ENCODE measurements around the gene C17orf113. TPM values are rescaled to one million over a fixed set of nuclear protein-coding genes. Genes with fewer than 3 reads are reported as not detected.
"Not testable (repeated sequence)": the region's sequence is repeated elsewhere in the genome, so short reads cannot be mapped to it uniquely, and the experiment has no call there.

Gene C17orf113
- total RNA-seq, 1 donor from 2014 or later = 0.77 TPM

DNA sequence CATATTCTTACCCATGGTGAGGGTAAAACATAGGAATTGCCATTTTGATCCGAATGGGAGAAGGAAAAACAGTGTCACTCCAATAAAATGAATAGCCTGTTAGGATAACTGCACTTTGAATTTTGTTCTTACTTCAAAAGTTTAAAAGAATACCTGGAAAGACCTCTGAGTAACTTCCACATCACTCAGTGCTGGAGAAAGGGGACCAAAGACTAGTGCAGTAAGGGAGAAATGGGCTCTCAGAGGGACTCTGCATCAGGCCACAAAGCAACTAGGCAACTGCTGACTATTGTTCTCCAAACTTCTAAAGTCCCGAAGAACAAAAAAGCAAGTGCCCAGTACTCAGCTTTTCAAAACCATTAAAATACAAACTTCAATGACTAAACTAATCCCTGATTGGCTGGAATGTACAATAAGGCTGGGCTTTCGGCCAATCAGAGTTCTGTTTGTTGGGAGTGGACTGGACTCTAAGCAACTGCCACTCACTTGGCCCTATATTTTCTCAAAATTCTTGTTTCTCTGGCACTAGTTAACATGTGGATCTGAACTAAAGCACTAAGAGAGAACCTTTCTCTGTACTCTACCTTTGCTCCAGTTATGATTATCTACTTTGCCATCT is 39.4 kb downstream of the C17orf113 start:
- Mint-ChIP-seq H3K27me3 (ENCODE audit: low read depth) (no peaks in the 10 kb centered on the region), H3K9me3 (ENCODE audit: low read depth) (no peaks in the 10 kb centered on the region), H3K27ac (ENCODE audit: unreplicated experiment) (peak overlapping the region; percentile 77), H3K36me3 (ENCODE audit: low read depth) (no peaks in the 10 kb centered on the region), H3K4me3 (ENCODE audit: unreplicated experiment) (no peak overlapping the region), H3K4me1 (ENCODE audit: low read depth) (peaks cover 60% of the 10 kb centered on the region)
- DNase-seq (ENCODE audit: low spot score) = no peak
- TF ChIP-seq CTCF (IDR thresholded peaks at IDR 0.05) = no peak

- H3K9me3 Mint-ChIP-seq (ENCODE audit: low read depth); DNase-seq (ENCODE audit: low spot score); H3K4me3 Mint-ChIP-seq (ENCODE audit: unreplicated experiment); H3K27me3 Mint-ChIP-seq (ENCODE audit: low read depth); H3K36me3 Mint-ChIP-seq (ENCODE audit: low read depth): not testable (repeated sequence)
- Mint-ChIP-seq H3K4me1 (ENCODE audit: low read depth) (peaks cover 54% of the 10 kb centered on the region), H3K27ac (ENCODE audit: unreplicated experiment) (peak overlapping the region; percentile 77)
Observed at GRCh38 chr17:42010266-42010680, 40.1 kb downstream of the C17orf113 start.

GRCh38 chr17:42009170-42009569 is 41.2 kb downstream of the C17orf113 start:
- Mint-ChIP-seq H3K4me3 (ENCODE audit: unreplicated experiment) (no peak overlapping the region), H3K4me1 (ENCODE audit: low read depth) (peaks cover 54% of the 10 kb centered on the region), H3K27ac (ENCODE audit: unreplicated experiment) (no peak overlapping the region), H3K36me3 (ENCODE audit: low read depth) (no peaks in the 10 kb centered on the region), H3K9me3 (ENCODE audit: low read depth) (no peaks in the 10 kb centered on the region), H3K27me3 (ENCODE audit: low read depth) (no peaks in the 10 kb centered on the region)
- DNase-seq (ENCODE audit: low spot score) = no peak
- peak; percentile 22 for TF ChIP-seq CTCF (IDR thresholded peaks at IDR 0.05)

DNA sequence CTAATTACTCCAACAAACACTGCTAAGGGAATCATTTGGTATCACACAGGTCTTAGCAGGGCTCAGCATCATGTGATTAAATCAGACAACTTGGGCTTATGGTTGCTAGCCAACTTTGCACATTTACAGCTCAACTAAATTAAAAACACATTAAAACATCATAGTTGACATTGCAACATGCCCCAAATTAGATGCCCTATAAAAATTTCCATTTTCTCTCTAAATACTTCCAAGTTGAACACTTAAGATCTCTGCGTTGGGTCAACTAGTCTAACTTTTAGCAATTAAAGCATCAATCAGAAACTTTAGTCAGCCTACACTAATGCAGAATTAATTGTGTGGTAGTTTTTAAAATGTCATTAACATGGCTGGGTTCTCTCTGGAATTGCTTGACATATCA is 45.2 kb downstream of the C17orf113 start:
- Mint-ChIP-seq H3K4me1 (ENCODE audit: low read depth) (peaks cover 34% of the 10 kb centered on the region), H3K4me3 (ENCODE audit: unreplicated experiment) (no peak overlapping the region), H3K27me3 (ENCODE audit: low read depth) (no peaks in the 10 kb centered on the region), H3K9me3 (ENCODE audit: low read depth) (no peaks in the 10 kb centered on the region), H3K27ac (ENCODE audit: unreplicated experiment) (no peak overlapping the region), H3K36me3 (ENCODE audit: low read depth) (peaks cover 8% of the 10 kb centered on the region)
- DNase-seq (ENCODE audit: low spot score) = no peak
- no peak for TF ChIP-seq CTCF (IDR thresholded peaks at IDR 0.05)

GRCh38 chr17:42002792-42003301 is 47.6 kb downstream of the C17orf113 start:
- peak overlapping the region; percentile 65 for H3K27ac Mint-ChIP-seq (ENCODE audit: unreplicated experiment)
- H3K36me3 Mint-ChIP-seq (ENCODE audit: low read depth) = peaks cover 11% of the 10 kb centered on the region
- no peak for TF ChIP-seq CTCF (IDR thresholded peaks at IDR 0.05)
- H3K4me1 Mint-ChIP-seq (ENCODE audit: low read depth) = peaks cover 21% of the 10 kb centered on the region
- H3K4me3 Mint-ChIP-seq (ENCODE audit: unreplicated experiment) = no peak overlapping the region
- DNase-seq (ENCODE audit: low spot score) = no peak
- no peaks in the 10 kb centered on the region for H3K9me3 Mint-ChIP-seq (ENCODE audit: low read depth)
- no peaks in the 10 kb centered on the region for H3K27me3 Mint-ChIP-seq (ENCODE audit: low read depth)

All from chondrocyte (in vitro differentiated cells).